HG03354 (cell line): Measurements from ENCODE around the gene DCLK1.
"Not testable (repeated sequence)": the region's sequence is repeated elsewhere in the genome, so short reads cannot be mapped to it uniquely, and the experiment has no call there.

Source experiments
- ATAC-seq: cut with Tn5 transposase; IDR thresholded peaks from one replicate; pipeline ENCODE4 v1.9.1; 2021; ENCODE audit warnings: mild to moderate bottlenecking; ENCODE audit not compliant: unreplicated experiment, poor library complexity, severe bottlenecking

Gene DCLK1

DNA sequence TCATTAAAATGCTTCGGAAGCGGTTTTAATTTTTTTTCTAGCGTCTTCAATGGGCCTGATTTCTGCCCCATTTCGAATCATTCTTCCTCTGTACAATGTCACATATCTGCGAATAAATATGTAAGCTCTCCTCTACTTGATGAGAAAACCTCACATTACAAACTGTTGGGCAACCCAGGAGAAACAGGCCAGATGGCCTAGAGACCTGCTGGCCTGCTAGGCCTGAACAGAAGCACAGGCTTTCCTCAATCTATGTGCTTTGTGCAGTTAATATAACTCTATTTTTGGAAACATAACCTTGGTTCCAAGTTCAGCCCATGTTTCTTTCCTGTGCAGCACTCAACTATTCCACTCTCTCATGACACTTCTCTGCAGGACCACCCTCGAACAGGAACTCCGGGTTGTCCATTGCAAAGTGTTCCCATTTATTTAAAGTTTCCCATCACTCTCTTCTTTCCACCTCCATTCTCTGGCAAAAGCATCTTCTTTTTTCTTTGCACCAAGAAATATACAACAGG, 42.0 kb downstream of the DCLK1 start:
- no peak for ATAC-seq

DNA sequence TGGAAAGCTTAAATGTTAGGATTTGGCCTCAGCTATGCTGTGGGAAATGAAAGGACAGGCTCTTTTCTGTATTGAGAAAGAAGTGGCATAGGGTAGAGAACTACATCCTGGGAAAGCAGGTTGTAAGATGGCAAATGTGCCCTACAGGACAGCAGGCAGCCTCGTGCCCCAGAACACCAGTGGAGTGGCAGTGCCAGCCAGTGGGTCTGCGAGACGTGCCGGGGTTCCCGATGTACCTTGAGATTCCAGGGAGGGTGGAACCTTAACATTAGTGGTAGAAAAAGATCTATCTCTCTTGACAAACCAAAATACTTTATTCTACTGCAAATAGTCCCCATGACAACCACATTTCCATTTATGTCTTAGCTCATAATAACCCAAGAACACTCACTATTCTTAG, 42.7 kb downstream of the DCLK1 start:
- no peak for ATAC-seq

DNA sequence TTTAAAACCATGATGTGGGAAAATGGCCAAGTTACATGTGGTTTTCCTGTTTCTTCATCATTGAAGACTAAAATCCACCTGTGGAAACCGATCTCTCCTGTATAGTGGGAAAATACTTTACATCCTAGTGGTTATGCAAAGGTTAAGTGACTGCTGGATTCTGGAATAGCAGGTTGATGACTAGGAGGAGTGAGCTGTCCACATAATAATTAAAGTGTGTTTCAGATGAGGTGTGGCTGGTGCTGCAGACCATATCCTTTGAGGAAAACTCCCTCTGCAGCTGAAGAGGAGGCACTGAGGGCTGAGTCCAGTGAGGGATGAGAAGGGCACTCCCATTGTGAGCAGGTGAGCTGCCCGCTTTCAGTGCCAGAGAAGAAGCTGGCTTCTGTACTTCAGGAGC, 43.2 kb downstream of the DCLK1 start:
- no peak for ATAC-seq

DNA sequence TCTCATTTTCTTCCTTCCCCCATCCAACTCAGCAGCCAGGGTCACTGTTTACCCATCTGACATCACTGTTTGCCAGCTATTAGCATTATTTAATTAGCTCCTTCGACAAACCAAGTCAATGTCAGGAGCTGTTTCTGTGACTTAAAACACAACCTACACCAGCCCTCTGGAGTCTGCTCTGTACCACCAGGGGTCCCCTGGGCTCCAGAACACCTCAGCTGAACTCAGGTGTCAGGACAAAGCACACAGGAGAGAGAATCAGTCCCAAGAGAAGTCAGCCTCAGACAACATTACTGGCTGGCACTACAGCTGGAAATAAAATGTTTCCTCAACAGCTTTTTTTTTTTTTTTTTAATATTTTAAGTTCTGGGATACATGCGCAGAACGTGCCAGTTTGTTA, 45.1 kb downstream of the DCLK1 start:
- ATAC-seq, result no peak

DNA sequence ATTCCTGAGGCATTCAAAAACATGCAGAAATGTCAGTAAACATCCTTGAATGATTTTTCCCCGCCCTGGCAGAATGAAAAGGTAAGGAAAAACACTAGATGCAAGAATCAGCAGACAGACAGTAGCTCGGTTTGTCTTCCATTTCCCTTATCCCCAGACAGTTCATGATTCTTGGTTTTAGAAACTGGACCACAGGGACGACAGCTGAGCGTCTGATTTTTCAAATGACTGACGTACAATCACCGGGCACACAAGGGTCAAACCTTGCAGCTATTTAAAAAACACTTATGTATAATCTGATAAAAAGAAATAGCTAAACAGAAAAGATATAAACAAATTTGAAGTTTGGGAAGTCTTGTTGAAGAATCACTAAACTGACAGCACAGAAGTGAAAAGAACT, 47.1 kb downstream of the DCLK1 start:
- no peak for ATAC-seq

DNA sequence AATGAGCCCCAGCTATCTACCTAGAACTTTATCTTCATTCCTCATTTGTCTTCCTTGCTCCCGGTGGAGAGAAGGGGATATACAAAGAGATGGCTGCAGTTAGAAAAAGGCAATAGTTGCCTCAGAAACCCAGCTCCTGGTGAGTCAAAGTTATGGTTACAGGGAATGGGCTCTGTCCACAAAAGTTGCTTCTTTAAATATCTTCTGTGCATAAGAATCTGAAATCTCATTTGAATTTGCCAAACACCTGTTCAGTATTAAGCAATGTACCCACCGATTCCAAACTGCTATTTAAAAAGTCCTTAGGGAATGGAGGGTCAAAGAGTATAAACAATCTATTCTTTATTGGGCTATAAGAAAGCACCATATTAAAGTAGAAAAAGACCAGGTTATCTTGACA, 48.4 kb downstream of the DCLK1 start:
- ATAC-seq, result no peak

DNA sequence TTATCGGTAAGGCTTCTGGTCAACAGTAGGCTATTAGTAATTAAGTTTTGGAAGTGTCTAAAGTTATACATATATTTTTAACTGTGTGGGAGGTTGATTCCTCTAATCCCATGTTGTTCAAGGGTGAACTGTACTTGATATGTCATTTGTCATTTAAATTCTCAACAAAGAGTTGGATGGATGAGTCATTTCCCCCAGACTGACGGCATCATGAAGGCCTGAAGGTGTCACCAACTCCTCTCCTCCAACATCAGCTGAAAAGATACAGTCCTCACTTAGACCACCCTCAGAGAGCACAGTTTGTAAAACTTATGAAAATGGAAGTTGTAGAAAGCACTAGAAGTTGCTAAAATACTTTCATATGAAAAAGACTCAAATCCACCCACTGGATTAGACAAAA, 48.8 kb downstream of the DCLK1 start:
- no peak for ATAC-seq

DNA sequence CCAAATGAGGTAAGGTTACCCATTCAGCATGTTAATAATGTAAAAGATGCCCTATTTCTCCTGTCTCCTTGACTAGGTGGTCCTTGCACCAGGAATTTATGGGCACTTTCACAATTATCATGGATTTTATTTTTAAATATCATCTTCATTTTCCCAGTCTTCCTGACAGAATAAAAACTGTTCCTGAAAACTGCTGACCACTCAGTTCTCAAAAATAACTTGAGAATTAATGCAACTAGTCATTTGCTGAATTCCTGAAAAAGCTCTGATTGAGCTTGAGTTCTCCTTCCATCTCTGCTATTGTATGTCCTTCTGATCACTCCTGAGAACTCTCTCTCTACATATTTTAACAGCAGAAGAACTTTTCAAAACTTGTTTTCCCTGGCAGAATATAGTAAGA, 55.0 kb downstream of the DCLK1 start:
- ATAC-seq, result no peak

DNA sequence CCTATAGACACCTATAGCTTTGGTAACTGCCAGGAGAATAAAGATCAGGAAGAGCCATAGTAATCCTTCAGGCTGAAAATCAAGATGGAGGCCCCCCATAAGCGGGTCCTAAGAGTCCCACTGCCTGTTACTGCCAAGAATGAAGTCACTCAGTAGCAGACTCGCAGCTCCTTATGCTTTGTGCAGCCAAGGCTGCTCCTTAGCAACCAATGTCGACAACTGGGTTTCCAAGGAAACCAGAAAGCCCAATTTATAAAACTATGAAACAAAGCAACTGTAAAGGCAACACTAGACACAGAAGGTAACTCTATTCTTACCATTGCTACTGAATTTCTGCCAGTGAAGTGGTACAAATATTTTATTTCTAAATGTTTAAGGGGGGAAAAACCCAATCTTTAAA, 56.5 kb downstream of the DCLK1 start:
- ATAC-seq, result no peak

DNA sequence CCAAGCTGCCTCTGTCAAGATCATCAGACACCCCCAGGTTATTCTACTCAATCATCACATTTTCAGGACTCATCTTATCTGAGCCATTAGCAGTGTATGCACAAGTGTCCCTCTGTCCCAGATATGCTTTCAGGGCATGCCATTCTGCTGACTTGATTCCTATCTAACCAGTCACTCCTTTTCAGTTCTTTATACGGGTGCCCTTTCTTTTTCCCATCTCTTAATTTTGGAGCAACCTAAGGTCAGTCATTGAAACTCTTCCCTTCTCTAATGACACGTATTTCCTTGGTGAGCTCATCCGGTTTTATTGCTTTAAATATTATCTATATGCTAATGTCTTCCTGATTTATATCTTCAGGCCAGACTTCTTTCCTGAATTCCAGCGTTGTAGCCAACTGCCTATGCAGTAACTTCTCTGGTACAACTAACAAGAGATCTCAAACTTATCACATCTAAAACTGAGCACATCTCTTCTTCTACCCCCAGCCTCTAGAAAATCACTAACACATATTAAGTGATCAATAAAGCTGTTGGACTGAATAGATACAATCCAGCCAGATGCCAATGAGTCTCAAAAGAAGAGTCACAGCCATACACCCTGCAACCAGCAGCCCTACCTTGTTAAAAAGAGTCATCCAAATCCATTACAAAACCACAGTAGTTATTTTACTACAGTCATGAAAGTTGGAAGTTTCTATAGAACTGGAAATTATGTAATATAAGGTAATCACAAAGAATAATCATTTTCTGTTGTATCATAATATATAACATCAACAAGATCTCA, 58.8 kb downstream of the DCLK1 start:
- ATAC-seq, result no peak

DNA sequence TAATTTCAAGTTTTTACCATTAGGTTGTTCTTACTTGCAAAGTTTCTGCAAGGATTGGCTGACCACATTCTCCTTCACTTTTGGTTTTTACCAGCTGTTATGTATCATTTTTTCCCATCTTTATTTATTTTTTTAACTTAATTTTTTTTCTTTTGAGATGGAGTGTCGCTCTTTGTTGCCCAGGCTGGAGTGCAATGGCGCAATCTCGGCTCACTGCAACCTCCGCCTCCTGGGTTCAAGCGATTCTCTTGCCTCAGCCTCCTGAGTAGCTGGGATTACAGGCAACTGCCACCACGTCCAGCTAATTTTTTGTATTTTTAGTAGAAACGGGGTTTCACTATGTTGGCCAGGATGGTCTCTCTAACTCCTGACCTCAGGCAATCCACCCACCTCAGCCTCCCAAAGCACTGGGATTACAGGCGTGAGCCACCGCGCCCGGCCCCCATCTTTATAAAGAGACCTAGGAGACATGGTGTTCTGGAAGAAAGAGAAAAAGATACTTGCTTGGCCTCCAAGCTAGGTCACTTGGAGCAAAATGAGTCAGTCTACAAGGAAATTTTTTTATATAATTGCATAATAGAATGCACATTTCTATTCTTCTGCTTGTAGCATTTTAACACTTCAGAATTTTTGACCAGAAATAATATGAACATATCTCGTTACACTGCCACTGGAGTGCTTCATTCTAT, 60.5 kb downstream of the DCLK1 start:
- not testable (repeated sequence) for ATAC-seq

DNA sequence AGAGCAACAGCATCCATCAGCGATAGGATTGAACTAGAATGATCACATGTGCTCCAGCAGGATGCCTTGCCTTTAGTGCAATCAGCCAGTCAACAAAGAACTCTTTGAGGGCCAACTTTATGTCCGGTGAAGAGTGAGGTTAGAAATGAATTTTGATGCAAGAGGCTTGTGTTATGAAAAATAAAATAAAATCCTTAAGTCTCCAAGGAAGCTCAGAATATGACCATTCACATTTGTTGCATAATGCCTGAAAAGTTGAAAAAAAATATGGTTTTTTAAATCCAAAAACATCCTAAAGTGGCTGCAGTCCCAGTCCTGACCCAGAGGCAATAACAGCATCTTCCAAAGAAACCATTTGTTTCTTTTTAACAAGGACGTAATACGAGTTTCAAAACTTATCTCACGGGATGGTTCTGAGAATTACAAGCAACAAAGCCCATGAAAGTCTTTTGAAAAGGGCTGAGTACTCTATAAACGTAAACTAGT, 61.3 kb downstream of the DCLK1 start:
- no peak for ATAC-seq

DNA sequence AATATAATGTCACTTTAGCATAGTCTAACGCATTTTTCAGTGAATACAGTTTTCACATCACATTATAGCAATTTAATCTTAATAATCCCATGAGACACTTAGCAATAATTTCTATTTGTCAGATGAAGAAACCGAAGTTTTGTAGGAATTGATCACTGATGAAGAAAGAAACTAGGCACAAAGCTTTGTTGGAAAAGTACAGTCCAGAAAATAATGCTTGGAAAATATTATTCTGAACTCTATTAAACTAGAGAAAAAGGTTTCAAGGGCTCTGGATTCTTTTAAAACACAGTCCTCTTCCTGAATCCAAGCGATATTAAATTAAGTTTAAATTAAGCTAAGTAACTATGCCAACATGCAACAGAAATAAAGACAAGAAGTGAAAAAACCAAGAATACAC, 62.2 kb downstream of the DCLK1 start:
- ATAC-seq, result no peak

DNA sequence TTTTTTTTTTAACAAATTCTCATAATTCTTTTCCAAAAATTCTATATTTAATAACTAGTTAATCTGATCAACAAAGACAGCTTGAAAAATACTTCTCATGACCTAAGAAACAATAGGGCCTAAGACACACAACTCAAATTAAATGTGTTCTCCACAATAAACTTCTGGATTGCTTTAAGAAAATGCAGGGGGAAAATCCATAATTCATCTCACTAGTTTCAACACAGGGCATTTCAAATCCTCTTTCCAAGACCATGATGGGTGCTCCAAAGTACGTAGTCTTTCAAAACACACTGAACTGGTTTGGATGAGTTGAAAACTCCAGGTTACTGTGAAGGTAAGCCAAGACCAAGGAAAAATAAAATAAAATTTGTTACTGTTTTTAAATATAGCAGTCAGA, 62.6 kb downstream of the DCLK1 start:
- no peak for ATAC-seq

DNA sequence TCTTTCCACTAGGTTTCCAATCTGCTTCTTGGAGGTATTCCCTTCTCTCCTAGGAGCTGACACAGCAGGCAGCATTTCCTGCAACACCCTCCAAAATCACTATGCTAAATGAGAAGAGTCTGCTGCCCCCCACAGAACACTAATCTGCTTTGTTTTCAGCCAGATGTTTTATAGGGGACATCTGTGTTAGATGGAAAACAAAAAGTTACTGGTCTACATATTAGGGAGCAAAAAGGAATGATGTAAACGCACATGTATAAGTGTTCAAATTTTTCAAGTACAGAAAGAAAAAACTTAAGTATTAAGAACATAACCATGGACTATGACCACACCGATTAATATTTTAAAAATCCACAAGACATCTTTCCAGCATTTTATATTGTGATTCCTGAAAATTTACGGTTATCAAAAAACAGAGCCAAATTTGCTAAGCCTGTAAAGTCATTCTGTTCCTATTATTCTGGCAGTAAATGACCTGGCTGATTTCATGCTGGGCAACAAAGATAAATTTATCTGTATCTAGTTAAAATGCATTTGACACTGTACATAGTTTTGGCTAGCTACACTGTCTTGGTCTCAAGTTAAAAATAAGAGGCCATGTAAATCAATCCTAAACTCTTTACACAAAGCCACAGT, 63.3 kb downstream of the DCLK1 start:
- ATAC-seq, result no peak

DNA sequence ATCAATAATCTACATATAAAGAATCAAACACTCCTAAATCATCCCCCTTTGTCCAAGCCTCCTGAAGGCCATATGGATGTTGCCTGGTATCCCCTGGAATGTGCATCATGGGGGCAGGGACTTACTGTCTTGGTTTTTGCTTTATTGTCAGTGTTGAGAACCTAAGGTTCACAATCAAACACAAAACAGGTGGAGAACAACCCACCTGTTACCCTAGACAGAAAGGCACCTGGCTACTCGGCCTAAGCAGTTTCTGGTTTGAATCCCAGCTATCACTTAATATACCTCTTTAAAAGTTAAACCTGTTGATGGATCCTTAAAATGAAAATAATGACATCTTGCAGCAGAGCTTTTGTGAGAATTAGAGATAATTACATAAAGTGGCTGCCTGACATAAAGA, 68.9 kb downstream of the DCLK1 start:
- ATAC-seq, result no peak

DNA sequence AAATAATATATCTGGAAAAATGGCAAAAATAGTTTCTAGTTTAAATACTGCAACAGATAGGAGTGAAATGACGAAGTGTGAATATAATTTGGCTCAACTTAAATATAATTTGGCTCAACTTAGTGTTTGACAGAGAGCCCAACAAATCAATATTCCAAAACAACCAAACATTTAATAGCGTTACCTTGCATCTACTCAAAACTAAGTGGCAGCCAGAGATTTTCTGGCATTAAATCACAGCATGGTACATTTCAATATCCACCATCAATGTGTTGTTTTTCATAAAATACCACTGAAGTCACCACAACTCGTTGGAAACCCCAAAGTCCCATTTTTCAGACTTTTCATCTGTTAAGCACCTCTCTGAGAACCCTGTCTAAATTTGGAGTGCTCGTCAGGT, 69.6 kb downstream of the DCLK1 start:
- no peak for ATAC-seq

DNA sequence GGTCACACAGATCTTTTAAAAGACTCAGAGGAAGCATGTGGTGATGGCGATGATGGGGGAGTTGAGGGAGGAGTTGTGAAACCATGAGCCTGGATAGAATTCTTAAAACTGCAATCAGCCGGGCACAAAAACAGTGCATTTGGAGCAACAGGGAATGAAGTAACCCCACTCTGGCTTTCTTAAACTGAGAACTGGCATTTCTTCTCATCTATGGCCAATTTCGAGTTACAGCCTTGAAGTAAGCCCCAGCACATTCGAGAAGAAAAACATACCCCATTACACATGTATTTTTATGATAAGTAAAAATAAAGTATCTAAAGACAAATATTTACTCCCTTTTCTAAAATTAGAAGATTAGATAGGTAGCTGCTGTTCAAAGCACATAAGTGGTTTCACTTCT, 70.1 kb downstream of the DCLK1 start:
- no peak for ATAC-seq

DNA sequence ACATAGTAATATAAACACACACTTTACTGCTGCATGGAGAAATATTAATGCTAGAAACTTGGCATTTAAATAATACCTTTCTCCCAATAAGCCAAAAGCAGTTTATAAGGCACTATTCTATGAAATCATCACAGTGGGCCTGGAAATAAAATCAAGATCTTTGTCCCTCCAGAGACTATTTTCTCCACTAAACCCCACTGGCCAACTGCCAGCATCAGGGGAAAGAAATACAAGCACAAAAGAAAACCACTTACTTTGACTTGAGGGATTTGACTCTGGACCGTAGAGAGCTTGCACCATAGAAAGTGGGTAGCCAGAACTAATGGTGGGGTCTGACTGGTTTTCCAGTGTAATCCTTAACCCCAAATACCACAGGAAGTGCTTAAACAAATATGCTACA, 71.9 kb downstream of the DCLK1 start:
- ATAC-seq, result no peak

DNA sequence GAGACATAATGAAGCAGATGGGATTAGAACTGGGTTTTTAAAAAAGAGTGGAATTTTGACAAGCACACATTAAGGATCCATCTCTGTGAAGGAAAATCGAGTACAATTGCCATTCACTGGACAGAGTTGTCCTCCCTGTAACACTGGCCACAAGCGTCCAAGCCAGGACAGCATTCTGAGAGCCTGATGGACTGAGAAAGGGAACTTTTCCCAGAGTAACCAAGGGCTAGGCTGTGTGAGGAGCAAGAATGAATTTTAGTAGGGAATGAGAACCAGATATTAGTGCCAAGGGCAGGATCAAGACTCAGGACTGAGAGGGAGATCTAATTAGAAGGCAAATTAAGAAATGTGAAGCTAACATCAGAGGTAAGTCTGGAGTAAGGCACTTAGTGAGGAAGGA, 73.1 kb downstream of the DCLK1 start:
- no peak for ATAC-seq

DNA sequence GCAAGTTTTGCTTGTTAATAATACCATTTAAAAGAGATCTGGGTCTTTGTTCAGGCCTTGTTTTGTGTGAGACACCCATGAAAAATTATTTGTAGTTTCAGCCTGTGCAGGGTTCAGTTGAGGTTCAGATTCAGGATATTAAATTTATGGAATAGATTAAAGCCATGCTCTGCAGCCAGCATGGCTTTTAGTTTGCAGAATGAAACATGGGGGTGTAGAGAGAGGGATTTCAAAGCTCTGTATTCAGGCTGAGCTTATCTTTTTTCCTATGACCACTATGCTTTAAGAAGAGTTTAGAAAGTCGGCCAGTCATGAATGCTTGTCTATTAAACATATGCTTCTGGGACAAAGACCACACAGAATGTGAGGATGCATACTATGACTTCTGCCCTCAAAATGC, 73.6 kb downstream of the DCLK1 start:
- ATAC-seq, result no peak
